HepG2 (cell line): ENCODE data around the gene BRCA1. TPM values are rescaled to one million over a fixed set of nuclear protein-coding genes. Genes with fewer than 3 reads are reported as not detected.
A peak's percentile ranks its signal among the peaks of the same experiment; 100 is the strongest.

Experiments
- FOXA1 ChIP-seq, 2 experiments: fragments of 450-650 bp in 1 of 2; sonication (generic) in 1 of 2; formaldehyde crosslinking in 1 of 2; IDR thresholded peaks; 2 replicates each; pipeline versions ENCODE4 v1.4.0 to v1.6.1; 2016 to 2020; ENCODE audit warnings: missing genetic modification reagents in 1 of 2
- HMG20A ChIP-seq: IDR thresholded peaks from 2 replicates; pipeline ENCODE4 v1.6.1; 2016; ENCODE audit warnings: borderline replicate concordance
- ZBTB1 ChIP-seq: sonication (generic); formaldehyde crosslinking; IDR thresholded peaks from 2 replicates; pipeline ENCODE4 v1.4.0; 2020; ENCODE audit warnings: missing genetic modification reagents, borderline replicate concordance
- ZBTB8A ChIP-seq: sonication (generic); formaldehyde crosslinking; IDR thresholded peaks from 2 replicates; pipeline ENCODE4 v1.4.0; 2020; ENCODE audit warnings: mild to moderate bottlenecking, low read depth, missing genetic modification reagents, borderline replicate concordance
- ZSCAN9 ChIP-seq: IDR thresholded peaks from 2 replicates; pipeline ENCODE4 v1.6.1; 2016; ENCODE audit warnings: borderline replicate concordance
- polyA plus RNA-seq, 8 experiments: library from polyadenylated mRNA; depleted of rRNA in 3 of 8; stranded (reverse) in 7 of 8; unstranded in 1 of 8; fragments of >200 nt; fragmentation: Illumina TruSeq in 4 of 8; extraction: Trizol in 4 of 8; gene quantifications; 2 replicates each; pipeline versions ENCODE4 v1.2.1 to v1.2.3, GENCODE V29; 2011 to 2016; ENCODE audit warnings: low read depth in 4 of 8, missing spikeins in 1 of 8, mixed read lengths in 1 of 8; ENCODE audit not compliant: insufficient read depth in 1 of 8
- total RNA-seq, 5 experiments: library from RNA; depleted of rRNA; stranded (reverse); fragments of >200 nt; fragmentation: Illumina TruSeq; extraction: Trizol; gene quantifications; 2 replicates each; pipeline ENCODE4 v1.2.3, GENCODE V29; 2016; ENCODE audit warnings: low read depth in 1 of 5
- TF ChIP-seq, protein P1 (sequence below): sonication (generic); formaldehyde crosslinking; IDR thresholded peaks from 2 replicates; pipeline ENCODE4 v1.5.0; 2020; ENCODE audit warnings: mild to moderate bottlenecking, missing genetic modification reagents
- TF ChIP-seq, protein P2 (sequence below), 2 experiments: fragments of 450-650 bp in 1 of 2; sonication (generic) in 1 of 2; formaldehyde crosslinking in 1 of 2; IDR thresholded peaks; 2 replicates each; pipeline versions ENCODE4 v1.6.1 to v1.8.0; 2016 to 2022; ENCODE audit warnings: antibody characterized with exemption in 1 of 2, mild to moderate bottlenecking in 1 of 2, missing genetic modification reagents in 1 of 2
- TF ChIP-seq, protein P3 (sequence below): sonication (generic); formaldehyde crosslinking; IDR thresholded peaks from 2 replicates; pipeline ENCODE4 v1.4.0; 2020; ENCODE audit warnings: mild to moderate bottlenecking, missing genetic modification reagents

Gene BRCA1
- total and polyA plus RNA-seq, 2 of the 13 experiments (the other 11 are each of a cell fraction or from before 2014, with no cell fraction given): 13.3 to 37.5 TPM

DNA sequence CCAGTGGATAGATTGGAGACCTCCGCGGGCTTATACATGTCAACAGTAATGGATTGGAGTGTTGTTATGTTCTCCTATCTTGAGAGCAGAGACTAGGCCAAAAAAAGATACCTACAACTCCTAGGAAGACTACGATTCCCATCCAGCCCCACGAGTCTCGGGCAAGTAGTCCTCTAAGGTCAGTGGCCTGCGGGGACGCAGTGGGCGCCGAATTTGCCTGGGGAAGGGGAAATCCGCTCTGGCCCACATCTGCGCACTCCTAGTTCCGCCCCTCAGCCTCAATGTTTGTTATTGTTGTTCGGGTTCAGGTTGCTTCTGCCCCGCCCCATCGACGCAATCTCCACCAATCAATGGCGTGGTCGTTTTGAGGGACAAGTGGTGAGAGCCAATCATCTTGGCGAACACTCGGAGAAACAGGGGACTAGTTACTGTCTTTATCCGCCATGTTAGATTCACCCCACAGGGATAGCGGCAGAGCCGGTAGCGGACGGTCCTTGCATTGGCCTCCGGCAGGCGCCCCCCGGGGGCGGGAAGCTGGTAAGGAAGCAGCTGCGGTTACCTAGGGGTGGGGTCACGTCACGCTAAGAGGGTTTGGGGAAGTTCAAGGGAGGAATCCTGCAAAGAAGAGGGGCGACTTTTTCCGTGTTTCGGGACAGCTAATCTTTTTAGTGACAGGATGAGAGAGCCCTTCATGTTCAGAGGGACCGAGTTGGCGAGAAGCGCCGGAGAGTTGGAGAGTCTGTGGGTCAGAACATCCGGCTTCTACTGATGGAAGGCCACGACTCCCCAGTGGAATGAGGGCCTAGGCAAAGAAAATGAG lies 45.8 kb upstream of the BRCA1 start, which contains the start of gene NBR1 (continued):
- TF ChIP-seq, protein P1, sequence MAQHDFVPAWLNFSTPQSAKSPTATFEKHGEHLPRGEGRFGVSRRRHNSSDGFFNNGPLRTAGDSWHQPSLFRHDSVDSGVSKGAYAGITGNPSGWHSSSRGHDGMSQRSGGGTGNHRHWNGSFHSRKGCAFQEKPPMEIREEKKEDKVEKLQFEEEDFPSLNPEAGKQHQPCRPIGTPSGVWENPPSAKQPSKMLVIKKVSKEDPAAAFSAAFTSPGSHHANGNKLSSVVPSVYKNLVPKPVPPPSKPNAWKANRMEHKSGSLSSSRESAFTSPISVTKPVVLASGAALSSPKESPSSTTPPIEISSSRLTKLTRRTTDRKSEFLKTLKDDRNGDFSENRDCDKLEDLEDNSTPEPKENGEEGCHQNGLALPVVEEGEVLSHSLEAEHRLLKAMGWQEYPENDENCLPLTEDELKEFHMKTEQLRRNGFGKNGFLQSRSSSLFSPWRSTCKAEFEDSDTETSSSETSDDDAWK (CRISPR knock-in tag): no peak
- no peak for TF ChIP-seq ZBTB1 (CRISPR knock-in tag)
- TF ChIP-seq ZSCAN9 (CRISPR knock-in tag): peak; percentile 43; the same call in 1 of the 2 replicates
- TF ChIP-seq FOXA1 (IDR thresholded peaks at IDR 0.05): no peak
- no peak for TF ChIP-seq FOXA1 (CRISPR knock-in tag; IDR thresholded peaks at IDR 0.05)
- no peak for TF ChIP-seq HMG20A (CRISPR knock-in tag)
- no peak for TF ChIP-seq ZBTB8A
- TF ChIP-seq, protein P2, sequence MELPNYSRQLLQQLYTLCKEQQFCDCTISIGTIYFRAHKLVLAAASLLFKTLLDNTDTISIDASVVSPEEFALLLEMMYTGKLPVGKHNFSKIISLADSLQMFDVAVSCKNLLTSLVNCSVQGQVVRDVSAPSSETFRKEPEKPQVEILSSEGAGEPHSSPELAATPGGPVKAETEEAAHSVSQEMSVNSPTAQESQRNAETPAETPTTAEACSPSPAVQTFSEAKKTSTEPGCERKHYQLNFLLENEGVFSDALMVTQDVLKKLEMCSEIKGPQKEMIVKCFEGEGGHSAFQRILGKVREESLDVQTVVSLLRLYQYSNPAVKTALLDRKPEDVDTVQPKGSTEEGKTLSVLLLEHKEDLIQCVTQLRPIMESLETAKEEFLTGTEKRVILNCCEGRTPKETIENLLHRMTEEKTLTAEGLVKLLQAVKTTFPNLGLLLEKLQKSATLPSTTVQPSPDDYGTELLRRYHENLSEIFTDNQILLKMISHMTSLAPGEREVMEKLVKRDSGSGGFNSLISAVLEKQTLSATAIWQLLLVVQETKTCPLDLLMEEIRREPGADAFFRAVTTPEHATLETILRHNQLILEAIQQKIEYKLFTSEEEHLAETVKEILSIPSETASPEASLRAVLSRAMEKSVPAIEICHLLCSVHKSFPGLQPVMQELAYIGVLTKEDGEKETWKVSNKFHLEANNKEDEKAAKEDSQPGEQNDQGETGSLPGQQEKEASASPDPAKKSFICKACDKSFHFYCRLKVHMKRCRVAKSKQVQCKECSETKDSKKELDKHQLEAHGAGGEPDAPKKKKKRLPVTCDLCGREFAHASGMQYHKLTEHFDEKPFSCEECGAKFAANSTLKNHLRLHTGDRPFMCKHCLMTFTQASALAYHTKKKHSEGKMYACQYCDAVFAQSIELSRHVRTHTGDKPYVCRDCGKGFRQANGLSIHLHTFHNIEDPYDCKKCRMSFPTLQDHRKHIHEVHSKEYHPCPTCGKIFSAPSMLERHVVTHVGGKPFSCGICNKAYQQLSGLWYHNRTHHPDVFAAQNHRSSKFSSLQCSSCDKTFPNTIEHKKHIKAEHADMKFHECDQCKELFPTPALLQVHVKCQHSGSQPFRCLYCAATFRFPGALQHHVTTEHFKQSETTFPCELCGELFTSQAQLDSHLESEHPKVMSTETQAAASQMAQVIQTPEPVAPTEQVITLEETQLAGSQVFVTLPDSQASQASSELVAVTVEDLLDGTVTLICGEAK (IDR thresholded peaks at IDR 0.05): no peak
- TF ChIP-seq, protein P2 (CRISPR knock-in tag; IDR thresholded peaks at IDR 0.05): 0 out of 2 replicates have a peak, but pooled peaks have one; percentile 15
- TF ChIP-seq, protein P3, sequence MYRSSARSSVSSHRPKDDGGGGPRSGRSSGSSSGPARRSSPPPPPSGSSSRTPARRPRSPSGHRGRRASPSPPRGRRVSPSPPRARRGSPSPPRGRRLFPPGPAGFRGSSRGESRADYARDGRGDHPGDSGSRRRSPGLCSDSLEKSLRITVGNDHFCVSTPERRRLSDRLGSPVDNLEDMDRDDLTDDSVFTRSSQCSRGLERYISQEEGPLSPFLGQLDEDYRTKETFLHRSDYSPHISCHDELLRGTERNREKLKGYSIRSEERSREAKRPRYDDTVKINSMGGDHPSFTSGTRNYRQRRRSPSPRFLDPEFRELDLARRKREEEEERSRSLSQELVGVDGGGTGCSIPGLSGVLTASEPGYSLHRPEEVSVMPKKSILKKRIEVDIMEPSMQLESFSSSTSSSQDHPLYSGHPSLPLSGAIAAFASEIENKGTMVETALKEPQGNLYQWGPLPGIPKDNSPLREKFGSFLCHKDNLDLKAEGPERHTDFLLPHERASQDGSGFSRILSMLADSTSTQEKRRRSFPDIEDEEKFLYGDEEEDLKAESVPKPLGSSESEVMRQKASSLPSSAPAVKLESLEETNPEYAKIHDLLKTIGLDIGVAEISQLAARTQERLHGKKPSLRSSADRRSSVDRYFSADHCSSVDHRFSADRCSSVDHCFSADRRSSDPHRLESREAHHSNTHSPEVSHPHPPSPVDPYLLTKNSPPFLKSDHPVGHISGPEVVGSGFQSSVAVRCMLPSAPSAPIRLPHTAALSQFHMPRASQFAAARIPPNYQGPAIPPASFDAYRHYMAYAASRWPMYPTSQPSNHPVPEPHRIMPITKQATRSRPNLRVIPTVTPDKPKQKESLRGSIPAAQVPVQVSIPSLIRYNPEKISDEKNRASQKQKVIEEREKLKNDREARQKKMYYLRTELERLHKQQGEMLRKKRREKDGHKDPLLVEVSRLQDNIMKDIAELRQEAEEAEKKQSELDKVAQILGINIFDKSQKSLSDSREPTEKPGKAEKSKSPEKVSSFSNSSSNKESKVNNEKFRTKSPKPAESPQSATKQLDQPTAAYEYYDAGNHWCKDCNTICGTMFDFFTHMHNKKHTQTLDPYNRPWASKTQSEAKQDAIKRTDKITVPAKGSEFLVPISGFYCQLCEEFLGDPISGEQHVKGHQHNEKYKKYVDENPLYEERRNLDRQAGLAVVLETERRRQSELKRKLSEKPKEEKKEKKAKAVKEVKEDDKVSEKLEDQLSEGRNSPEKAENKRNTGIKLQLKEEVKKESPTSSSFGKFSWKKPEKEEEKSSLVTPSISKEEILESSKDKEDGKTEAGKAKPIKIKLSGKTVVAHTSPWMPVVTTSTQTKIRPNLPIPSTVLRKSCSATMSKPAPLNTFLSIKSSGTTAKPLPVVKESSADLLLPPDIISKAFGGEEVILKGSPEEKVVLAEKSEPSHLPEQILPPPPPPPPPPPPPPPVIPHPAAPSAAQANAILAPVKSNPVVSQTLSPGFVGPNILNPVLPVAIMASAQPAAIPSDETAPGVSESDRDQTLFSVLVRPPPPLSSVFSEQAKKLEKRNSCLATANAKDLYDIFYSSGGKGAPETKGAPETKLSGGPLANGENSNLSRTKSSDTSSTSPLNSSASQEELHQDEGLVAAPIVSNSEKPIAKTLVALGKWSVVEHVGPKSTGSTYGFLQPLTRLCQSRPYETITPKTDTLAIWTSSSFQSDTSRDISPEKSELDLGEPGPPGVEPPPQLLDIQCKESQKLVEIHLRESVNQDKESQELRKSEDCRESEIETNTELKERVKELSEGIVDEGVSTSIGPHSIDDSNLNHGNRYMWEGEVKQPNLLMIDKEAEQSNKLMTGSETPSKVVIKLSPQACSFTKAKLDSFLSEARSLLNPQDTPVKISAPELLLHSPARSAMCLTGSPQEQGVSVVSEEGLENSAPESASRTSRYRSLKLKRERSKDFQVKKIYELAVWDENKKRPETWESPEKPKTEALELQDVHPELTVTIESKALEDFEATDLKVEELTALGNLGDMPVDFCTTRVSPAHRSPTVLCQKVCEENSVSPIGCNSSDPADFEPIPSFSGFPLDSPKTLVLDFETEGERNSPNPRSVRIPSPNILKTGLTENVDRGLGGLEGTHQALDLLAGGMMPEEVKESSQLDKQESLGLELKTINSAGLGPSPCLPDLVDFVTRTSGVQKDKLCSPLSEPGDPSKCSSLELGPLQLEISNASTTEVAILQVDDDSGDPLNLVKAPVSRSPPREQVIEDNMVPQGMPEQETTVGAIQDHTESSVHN (CRISPR knock-in tag): no peak
